H1 (cell line): ENCODE measurements around the gene GAS7. TPM values are rescaled to one million over a fixed set of nuclear protein-coding genes. Genes with fewer than 3 reads are reported as not detected.

ENCODE experiments used
- CTCF ChIA-PET: fragments of 300-600 bp; sonication (Branson Sonifier 250); formaldehyde crosslinking; loops from one replicate; lab custom pipeline; 2021; ENCODE audit not compliant: partially characterized antibody; lab: Charles Lee
- POLR2A ChIA-PET: fragments of 300-600 bp; sonication (Branson Sonifier 250); formaldehyde crosslinking; loops from one replicate; lab custom pipeline; 2021; ENCODE audit warnings: inconsistent platforms; ENCODE audit not compliant: partially characterized antibody; lab: Charles Lee
- DNase-seq, 2 experiments: peaks; one replicate each; pipeline versions ENCODE4 v3.0.0 to v3.0.0-alpha.2; 2010 to 2022; ENCODE audit warnings: low spot score in 2 of 2, low read depth in 1 of 2, mixed read lengths in 1 of 2
- FAIRE-seq: peaks from 2 replicates; lab custom pipeline; 2011; peaks lifted over from hg19 to GRCh38; lab: Jason Lieb, UNC
- H2AFZ ChIP-seq: 2 replicates; pipeline ENCODE4 v1.8.1; 2012; ENCODE audit warnings: low read length, inconsistent platforms
- H2AK5ac ChIP-seq: 2 replicates; pipeline ENCODE4 v1.6.1; 2013; ENCODE audit warnings: low read depth, low read length
- H2BK120ac ChIP-seq: replicated peaks from 2 replicates; pipeline ENCODE3; 2013; ENCODE audit warnings: low read depth, low read length, inconsistent platforms
- H2BK12ac ChIP-seq: 2 replicates; pipeline ENCODE4 v1.6.1; 2013; ENCODE audit warnings: low read depth, low read length
- H2BK15ac ChIP-seq: 2 replicates; pipeline ENCODE4 v1.6.1; 2013; ENCODE audit warnings: low read length
- H2BK20ac ChIP-seq: 2 replicates; pipeline ENCODE4 v1.6.1; 2013; ENCODE audit warnings: low read length
- H2BK5ac ChIP-seq: 2 replicates; pipeline ENCODE4 v1.6.1; 2013; ENCODE audit warnings: low read depth, low read length
- H3K14ac ChIP-seq: 2 replicates; pipeline ENCODE4 v1.6.1; 2013; ENCODE audit warnings: inconsistent platforms; ENCODE audit not compliant: insufficient read length
- H3K18ac ChIP-seq: 2 replicates; pipeline ENCODE4 v1.6.1; 2013; ENCODE audit warnings: low read length; ENCODE audit errors: extremely low read depth
- H3K23ac ChIP-seq: 2 replicates; pipeline ENCODE4 v1.6.1; 2013; ENCODE audit warnings: inconsistent platforms; ENCODE audit not compliant: insufficient read length
- H3K23me2 ChIP-seq: 2 replicates; pipeline ENCODE4 v1.6.1; 2013; ENCODE audit warnings: low read depth, low read length
- H3K27ac ChIP-seq: 2 replicates; pipeline ENCODE4 v1.6.1; 2011; ENCODE audit warnings: low read depth, low read length, inconsistent platforms
- H3K27me3 ChIP-seq, 4 experiments: replicated peaks in 1 of 4; 1 replicate in 1 of 4; 2 replicates in 3 of 4; pipeline versions ENCODE4 v1.6.1 to v1.8.1; 2011 to 2013; ENCODE audit warnings: low read length in 3 of 4, mild to moderate bottlenecking in 3 of 4, inconsistent platforms in 2 of 4, mixed read lengths in 2 of 4, moderate library complexity in 1 of 4; ENCODE audit not compliant: control insufficient read depth in 3 of 4, insufficient read depth in 3 of 4; ENCODE audit errors: extremely low read depth in 1 of 4
- H3K36me3 ChIP-seq, 4 experiments: 2 replicates each; pipeline versions ENCODE4 v1.6.1 to v1.8.1; 2011 to 2013; ENCODE audit warnings: mild to moderate bottlenecking in 4 of 4, low read length in 3 of 4, moderate library complexity in 2 of 4, control low read depth in 1 of 4, inconsistent platforms in 1 of 4; ENCODE audit not compliant: insufficient read depth in 4 of 4, control insufficient read depth in 2 of 4
- H3K4ac ChIP-seq: replicated peaks from 2 replicates; pipeline ENCODE3; 2013; ENCODE audit warnings: low read length, low read depth, mixed read lengths, inconsistent platforms; ENCODE audit not compliant: insufficient read length
- H3K4me1 ChIP-seq, 4 experiments: replicated peaks in 1 of 4; 1 replicate in 1 of 4; 2 replicates in 3 of 4; pipeline versions ENCODE4 v1.6.1 to v1.8.1; 2011 to 2013; ENCODE audit warnings: low read length in 3 of 4, inconsistent platforms in 2 of 4, mixed read lengths in 1 of 4; ENCODE audit not compliant: insufficient read depth in 4 of 4, control insufficient read depth in 3 of 4
- H3K4me2 ChIP-seq, 2 experiments: 2 replicates each; pipeline versions ENCODE4 v1.6.1 to v1.8.1; 2011 to 2013; ENCODE audit warnings: low read depth in 2 of 2, low read length in 2 of 2, control low read depth in 1 of 2, inconsistent platforms in 1 of 2, mild to moderate bottlenecking in 1 of 2; ENCODE audit not compliant: insufficient read depth in 1 of 2
- H3K4me3 ChIP-seq, 4 experiments: fragments of 200-600, 300-600 bp in 1 of 4; sonication (generic), shearing (Covaris generic), sonication (Bioruptor Twin) in 1 of 4; 2 replicates each; pipeline versions ENCODE4 v1.5.1 to v1.8.1; 2011 to 2016; ENCODE audit warnings: low read length in 4 of 4, low read depth in 3 of 4, control low read depth in 2 of 4, inconsistent platforms in 2 of 4, mild to moderate bottlenecking in 2 of 4, mixed read lengths in 1 of 4, moderate library complexity in 1 of 4; ENCODE audit not compliant: insufficient read depth in 2 of 4; ENCODE audit errors: extremely low read depth in 1 of 4
- H3K56ac ChIP-seq: replicated peaks from 2 replicates; pipeline ENCODE3; 2013; ENCODE audit warnings: low read depth, mild to moderate bottlenecking, mixed read lengths, low read length, inconsistent platforms; ENCODE audit not compliant: insufficient read length
- H3K79me1 ChIP-seq: 2 replicates; pipeline ENCODE4 v1.6.1; 2013; ENCODE audit warnings: low read depth, low read length, control low read depth
- H3K79me2 ChIP-seq, 2 experiments: 2 replicates each; pipeline versions ENCODE4 v1.6.1 to v1.8.1; 2012 to 2013; ENCODE audit warnings: low read length in 2 of 2, mild to moderate bottlenecking in 2 of 2, inconsistent platforms in 1 of 2; ENCODE audit not compliant: insufficient read depth in 2 of 2, control insufficient read depth in 1 of 2
- H3K9ac ChIP-seq, 4 experiments: replicated peaks in 1 of 4; 1 replicate in 1 of 4; 2 replicates in 3 of 4; pipeline versions ENCODE4 v1.6.1 to v1.8.1; 2011 to 2013; ENCODE audit warnings: low read depth in 3 of 4, low read length in 3 of 4, control low read depth in 2 of 4, mild to moderate bottlenecking in 2 of 4, moderate library complexity in 2 of 4, inconsistent platforms in 1 of 4; ENCODE audit errors: extremely low read depth in 1 of 4
- H3K9me3 ChIP-seq, 2 experiments: 2 replicates each; pipeline versions ENCODE4 v1.6.1 to v1.8.1; 2012 to 2013; ENCODE audit warnings: mild to moderate bottlenecking in 2 of 2, moderate library complexity in 2 of 2, control low read depth in 1 of 2, inconsistent platforms in 1 of 2, low read depth in 1 of 2, low read length in 1 of 2, mixed read lengths in 1 of 2; ENCODE audit not compliant: insufficient read depth in 2 of 2
- H4K20me1 ChIP-seq, 2 experiments: replicated peaks in 1 of 2; 2 replicates each; pipeline versions ENCODE3 to v1.8.1; 2011 to 2013; ENCODE audit warnings: inconsistent platforms in 2 of 2, low read length in 2 of 2, mild to moderate bottlenecking in 1 of 2; ENCODE audit not compliant: insufficient read depth in 2 of 2, control insufficient read depth in 1 of 2
- H4K5ac ChIP-seq: 2 replicates; pipeline ENCODE4 v1.6.1; 2013; ENCODE audit warnings: low read length, low read depth, mixed read lengths, inconsistent platforms; ENCODE audit not compliant: insufficient read length
- H4K8ac ChIP-seq: 2 replicates; pipeline ENCODE4 v1.8.0; 2013; ENCODE audit warnings: mild to moderate bottlenecking, moderate library complexity, low read length, inconsistent platforms; ENCODE audit not compliant: insufficient read depth; ENCODE audit errors: extremely low read depth
- H4K91ac ChIP-seq: replicated peaks from 2 replicates; pipeline ENCODE3; 2013; ENCODE audit warnings: low read length, mixed read lengths, inconsistent platforms; ENCODE audit not compliant: insufficient read length
- ASH2L ChIP-seq: fragments of 200-600, 300-600 bp; sonication (generic); IDR thresholded peaks from one replicate; pipeline ENCODE4 v1.7.1; 2017; ENCODE audit warnings: low read length
- BACH1 ChIP-seq: IDR thresholded peaks from 2 replicates; pipeline ENCODE4 v1.6.1; 2012; ENCODE audit warnings: low read length, improper control_type of control experiment
- CHD2 ChIP-seq: IDR thresholded peaks from 2 replicates; pipeline ENCODE4 v1.6.1; 2012; ENCODE audit warnings: low read length, improper control_type of control experiment
- CREB1 ChIP-seq: IDR thresholded peaks from 2 replicates; pipeline ENCODE4 v1.6.1; 2012; ENCODE audit warnings: inconsistent platforms
- JUN ChIP-seq: IDR thresholded peaks from 2 replicates; pipeline ENCODE4 v1.6.1; 2011; ENCODE audit warnings: low read depth, mild to moderate bottlenecking, improper control_type of control experiment, low read length
- PHF8 ChIP-seq: fragments of 200-600 bp; sonication (generic); conservative IDR thresholded peaks from 2 replicates; pipeline ENCODE4 v1.7.1; 2012; ENCODE audit warnings: low read depth, mild to moderate bottlenecking, inconsistent platforms, low read length, moderate library complexity
- POLR2A ChIP-seq, 2 experiments: IDR thresholded peaks; 1 replicate in 1 of 2; 2 replicates in 1 of 2; pipeline ENCODE4 v1.6.1; 2011; ENCODE audit warnings: low read depth in 2 of 2, low read length in 2 of 2, mild to moderate bottlenecking in 2 of 2; ENCODE audit errors: control extremely low read depth in 1 of 2
- POU5F1 ChIP-seq: IDR thresholded peaks from 2 replicates; pipeline ENCODE4 v1.6.1; 2011; ENCODE audit warnings: low read depth, mild to moderate bottlenecking, low read length, moderate library complexity
- RAD21 ChIP-seq, 2 experiments: IDR thresholded peaks in 1 of 2; conservative IDR thresholded peaks in 1 of 2; 2 replicates each; pipeline ENCODE4 v1.6.1; 2011; ENCODE audit warnings: low read depth in 2 of 2, low read length in 2 of 2, improper control_type of control experiment in 1 of 2, inconsistent platforms in 1 of 2, mild to moderate bottlenecking in 1 of 2, moderate library complexity in 1 of 2
- RBBP5 ChIP-seq: IDR thresholded peaks from 2 replicates; pipeline ENCODE4 v1.7.1; 2012; ENCODE audit warnings: low read depth, mild to moderate bottlenecking, inconsistent platforms, low read length, moderate library complexity, borderline replicate concordance
- SP4 ChIP-seq: IDR thresholded peaks from 2 replicates; pipeline ENCODE4 v1.6.1; 2012; ENCODE audit warnings: low read length, inconsistent platforms
- TAF1 ChIP-seq: IDR thresholded peaks from 2 replicates; pipeline ENCODE4 v1.6.1; 2011; ENCODE audit warnings: mild to moderate bottlenecking, low read depth, low read length
- WGBS, 2 experiments: shearing (Covaris generic) in 1 of 2; methylation state at CpG; one replicate each; pipeline versions ENCODE4 v1.1.6 to v1.1.7; 2013 to 2015; ENCODE audit warnings: low lambda C conversion rate in 2 of 2, mixed read lengths in 2 of 2, inconsistent platforms in 1 of 2, low coverage in 1 of 2, missing lambda C conversion rate in 1 of 2; ENCODE audit not compliant: insufficient replicate concordance in 2 of 2, insufficient coverage in 1 of 2, insufficient read length in 1 of 2; ENCODE audit errors: extremely low coverage in 1 of 2, missing lambda C conversion rate in 1 of 2; 5-methylcytosine and 5-hydroxymethylcytosine counted together
- polyA plus RNA-seq, 7 experiments: library from polyadenylated mRNA; depleted of rRNA in 3 of 7; stranded (reverse) in 5 of 7; unstranded in 2 of 7; fragments of >200 nt in 5 of 7; fragments of 200-250 nt in 2 of 7; gene quantifications; 1 replicate in 5 of 7; 2 replicates in 1 of 7; 4 replicates in 1 of 7; pipeline versions ENCODE4 v1.2.1 to v1.2.3, GENCODE V29; 2011 to 2013; ENCODE audit warnings: missing spikeins in 2 of 7, mixed read lengths in 2 of 7
- total RNA-seq: library from RNA; stranded (reverse); fragmentation: NEBNext Ultra II Directional; extraction: Animal tissue kit (Norgen Biotek cat#: 25700); gene quantifications from 2 replicates; pipeline ENCODE4 v1.2.1, GENCODE V29; 2021
- TF ChIP-seq, protein P1 (sequence below): IDR thresholded peaks from 2 replicates; pipeline ENCODE4 v1.6.1; 2012; ENCODE audit warnings: inconsistent platforms
- TF ChIP-seq, protein P2 (sequence below): IDR thresholded peaks from 2 replicates; pipeline ENCODE4 v1.6.1; 2011; ENCODE audit warnings: low read depth, mild to moderate bottlenecking, low read length; ENCODE audit not compliant: insufficient read depth
- TF ChIP-seq, protein P3 (sequence below): IDR thresholded peaks from 2 replicates; pipeline ENCODE4 v1.6.1; 2012; ENCODE audit warnings: inconsistent platforms

GAS7 gene
- total and polyA plus RNA-seq, 2 of the 8 experiments (the other 6 are each of a cell fraction or from before 2014, with no cell fraction given), result 5.0 to 14.5 TPM

DNA sequence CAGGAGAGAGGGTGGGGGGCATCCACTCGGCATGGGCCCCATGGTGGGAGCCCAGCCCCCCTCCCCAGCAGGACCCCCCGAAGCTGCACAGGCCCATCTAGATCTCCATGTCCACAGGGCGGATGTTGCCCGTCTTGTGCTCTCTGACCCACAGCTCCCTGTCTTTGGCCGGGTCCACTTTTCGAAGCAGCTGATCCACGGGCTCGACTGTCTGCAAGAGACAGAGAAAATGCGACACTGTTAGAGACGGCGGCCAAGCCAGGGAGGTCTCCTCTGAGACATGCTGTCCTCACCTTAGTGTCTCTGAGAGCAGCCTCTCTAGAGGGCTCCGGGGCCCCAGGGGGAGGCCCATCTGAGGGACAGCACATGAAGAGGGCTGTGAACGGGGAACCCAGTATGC is 281.3 kb downstream of the GAS7 start:
- H3K4me1 ChIP-seq, result no peaks in the 10 kb centered on the region
- 80% methylated on average over 11 of the region's 13 CpGs; no CpG with 5 or more reads in 1 of the 2 experiments for WGBS, 2 experiments

More for the DNA sequence above, 281.3 kb downstream of the GAS7 start:
- Histone ChIP-seq H3K9me3 (no peaks in the 10 kb centered on the region), H3K9ac (no peak overlapping the region), H4K8ac (no peak overlapping the region), H2BK15ac (no peak overlapping the region), H2AFZ (no peak overlapping the region), H2AK5ac (no peak overlapping the region), H3K18ac (no peak overlapping the region), H3K27me3 (no peaks in the 10 kb centered on the region), H3K4ac (no peak overlapping the region), H3K79me2 (no peaks in the 10 kb centered on the region), H2BK12ac (no peak overlapping the region), H2BK120ac (no peak overlapping the region), H2BK5ac (no peak overlapping the region), H3K23ac (no peak overlapping the region), H4K5ac (no peak overlapping the region), H3K14ac (no peak overlapping the region), H3K79me1 (no peaks in the 10 kb centered on the region), H3K4me3 (no peak overlapping the region), H3K36me3 (no peaks in the 10 kb centered on the region), H3K27ac (no peak overlapping the region), H4K91ac (no peak overlapping the region), H3K56ac (no peak overlapping the region), H3K23me2 (no peaks in the 10 kb centered on the region), H2BK20ac (no peak overlapping the region), H3K4me2 (no peak overlapping the region), H4K20me1 (no peaks in the 10 kb centered on the region)
- CTCF ChIA-PET, result interaction anchor here (1.0 to 6.0 kb wide), 6 partner anchors 11 to 697 kb away, joined by 3 to 49 read pairs (median 4); partner anchors contain the start of gene RCVRN
- DNase-seq, result no peak
- POLR2A ChIA-PET, result no interaction called here
- no peak for FAIRE-seq
- TF ChIP-seq ASH2L (no peak), POLR2A (IDR thresholded peaks at IDR 0.05; ENCODE audit: control extremely low read depth in 1 of 2, low read depth in 2 of 2, low read length in 2 of 2) (no peak), JUN (no peak), PHF8 (no peak), POU5F1 (no peak), TAF1 (no peak), BACH1 (no peak), RAD21 (IDR thresholded peaks at IDR 0.05 in 1 of 2, conservative IDR thresholded peaks at IDR 0.05 in 1 of 2; ENCODE audit: low read depth in 2 of 2, low read length in 2 of 2) (no peak), SP4 (no peak), RBBP5 (no peak), CHD2 (no peak), CREB1 (no peak)
- TF ChIP-seq, protein P1, sequence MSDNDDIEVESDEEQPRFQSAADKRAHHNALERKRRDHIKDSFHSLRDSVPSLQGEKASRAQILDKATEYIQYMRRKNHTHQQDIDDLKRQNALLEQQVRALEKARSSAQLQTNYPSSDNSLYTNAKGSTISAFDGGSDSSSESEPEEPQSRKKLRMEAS, result no peak
- TF ChIP-seq, protein P2, sequence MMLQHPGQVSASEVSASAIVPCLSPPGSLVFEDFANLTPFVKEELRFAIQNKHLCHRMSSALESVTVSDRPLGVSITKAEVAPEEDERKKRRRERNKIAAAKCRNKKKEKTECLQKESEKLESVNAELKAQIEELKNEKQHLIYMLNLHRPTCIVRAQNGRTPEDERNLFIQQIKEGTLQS, result no peak
- TF ChIP-seq, protein P3, sequence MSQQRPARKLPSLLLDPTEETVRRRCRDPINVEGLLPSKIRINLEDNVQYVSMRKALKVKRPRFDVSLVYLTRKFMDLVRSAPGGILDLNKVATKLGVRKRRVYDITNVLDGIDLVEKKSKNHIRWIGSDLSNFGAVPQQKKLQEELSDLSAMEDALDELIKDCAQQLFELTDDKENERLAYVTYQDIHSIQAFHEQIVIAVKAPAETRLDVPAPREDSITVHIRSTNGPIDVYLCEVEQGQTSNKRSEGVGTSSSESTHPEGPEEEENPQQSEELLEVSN, result no peak
